GM18520 (cell line): Measurements from ENCODE around the gene TAF7.
A peak's percentile ranks its signal among the peaks of the same experiment; 100 is the strongest.
"Not testable (repeated sequence)": the region's sequence is repeated elsewhere in the genome, so short reads cannot be mapped to it uniquely, and the experiment has no call there.

Experiments
- ATAC-seq: cut with Tn5 transposase; IDR thresholded peaks from one replicate; pipeline ENCODE4 v1.9.1; 2021; ENCODE audit not compliant: unreplicated experiment

Gene TAF7

GRCh38 chr5:141320225-141321169 lies at the start of gene TAF7:
Gene TAF7 (minus strand): TSS chr5:141320784. CDS start chr5:141320044, 740 bp downstream.
- ATAC-seq: peak; percentile 89

GRCh38 chr5:141366016-141366896 lies 45.7 kb upstream of the TAF7 start:
- no peak for ATAC-seq

DNA sequence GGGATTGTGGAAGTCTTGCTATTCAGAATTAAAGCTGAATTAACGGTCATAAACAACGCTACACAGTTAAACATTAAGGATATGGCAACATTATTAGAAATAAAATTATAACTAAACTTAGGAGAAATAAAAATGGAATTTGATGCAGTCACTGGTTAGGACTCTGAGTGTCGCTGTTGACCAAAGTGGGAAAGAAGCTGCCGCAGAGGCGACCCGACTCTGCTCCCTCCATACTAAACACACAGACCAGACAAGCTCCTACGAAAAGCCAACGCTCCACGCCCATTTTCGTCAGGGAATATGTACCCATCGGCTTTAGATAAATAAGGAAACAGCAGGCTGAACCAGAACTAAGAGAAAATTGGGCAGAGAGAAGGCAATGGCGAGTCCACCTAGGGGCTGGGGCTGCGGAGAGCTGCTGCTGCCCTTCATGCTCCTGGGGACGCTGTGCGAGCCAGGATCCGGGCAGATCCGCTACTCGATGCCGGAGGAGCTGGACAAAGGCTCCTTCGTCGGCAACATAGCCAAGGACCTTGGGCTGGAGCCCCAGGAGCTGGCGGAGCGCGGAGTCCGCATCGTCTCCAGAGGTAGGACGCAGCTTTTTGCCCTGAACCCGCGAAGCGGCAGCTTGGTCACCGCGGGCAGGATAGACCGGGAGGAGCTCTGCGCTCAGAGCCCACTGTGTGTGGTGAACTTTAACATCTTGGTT lies 43.5 kb upstream of the TAF7 start, which contains the start of gene PCDHGA5:
PCDHGA5 (plus strand) TSS at position 211 of the 709 bp plus-strand sequence; CDS start at position 380, 169 bp downstream.
- no peak for ATAC-seq

DNA sequence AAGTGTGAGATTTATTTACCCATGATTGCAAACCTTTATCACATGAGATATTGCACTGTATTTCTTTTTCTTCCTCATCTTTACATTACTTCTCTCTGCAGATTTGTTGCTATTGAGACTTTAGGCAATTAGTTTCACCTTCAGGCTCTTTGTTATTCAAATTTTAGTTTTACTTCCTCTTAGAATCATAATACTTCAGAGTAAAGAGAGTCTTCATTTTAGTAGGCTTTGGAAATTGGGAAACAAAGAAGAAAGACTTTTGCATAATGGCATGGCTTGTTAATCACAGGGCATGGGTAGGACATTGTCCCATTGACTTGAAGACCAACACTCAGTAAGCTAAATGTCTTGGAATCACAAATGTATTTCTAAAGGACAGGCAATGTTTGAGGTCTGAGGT lies 42.1 kb upstream of the TAF7 start:
- ATAC-seq: no peak

GRCh38 chr5:141360685-141361084 lies 40.1 kb upstream of the TAF7 start:
- ATAC-seq: no peak

GRCh38 chr5:141359790-141360426 lies 39.3 kb upstream of the TAF7 start, which contains the start of gene PCDHGB2:
Gene PCDHGB2 (plus strand): TSS chr5:141359994. CDS start chr5:141360136, 142 bp downstream.
- no peak for ATAC-seq

DNA sequence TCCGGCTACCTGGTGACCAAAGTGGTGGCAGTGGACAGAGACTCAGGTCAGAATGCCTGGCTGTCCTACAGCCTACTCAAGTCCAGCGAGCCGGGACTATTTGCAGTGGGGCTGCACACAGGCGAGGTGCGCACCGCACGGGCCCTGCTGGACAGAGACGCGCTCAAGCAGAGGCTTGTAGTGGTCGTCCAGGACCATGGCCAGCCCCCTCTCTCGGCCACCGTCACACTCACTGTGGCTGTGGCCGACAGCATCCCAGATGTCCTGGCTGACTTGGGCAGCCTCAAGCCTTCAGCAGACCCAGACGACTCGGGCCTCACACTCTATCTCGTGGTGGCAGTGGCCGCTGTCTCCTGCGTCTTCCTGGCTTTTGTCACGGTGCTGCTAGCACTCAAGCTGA lies 36.4 kb upstream of the TAF7 start:
- ATAC-seq: no peak

DNA sequence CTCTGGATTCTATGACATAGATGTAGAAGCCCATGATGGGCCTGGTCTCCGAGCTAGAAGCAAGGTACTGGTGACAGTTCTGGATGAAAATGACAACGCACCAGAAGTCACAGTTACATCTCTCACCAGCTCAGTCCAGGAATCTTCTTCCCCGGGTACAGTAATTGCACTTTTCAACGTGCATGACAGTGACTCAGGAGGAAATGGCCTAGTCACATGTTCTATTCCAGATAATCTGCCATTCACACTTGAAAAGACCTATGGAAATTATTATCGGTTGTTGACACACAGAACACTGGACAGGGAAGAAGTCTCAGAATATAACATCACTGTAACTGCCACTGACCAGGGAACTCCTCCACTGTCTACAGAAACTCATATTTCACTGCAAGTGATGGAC lies 35.5 kb upstream of the TAF7 start:
- no peak for ATAC-seq

GRCh38 chr5:141355641-141356040 lies 35.1 kb upstream of the TAF7 start:
- ATAC-seq: no peak

DNA sequence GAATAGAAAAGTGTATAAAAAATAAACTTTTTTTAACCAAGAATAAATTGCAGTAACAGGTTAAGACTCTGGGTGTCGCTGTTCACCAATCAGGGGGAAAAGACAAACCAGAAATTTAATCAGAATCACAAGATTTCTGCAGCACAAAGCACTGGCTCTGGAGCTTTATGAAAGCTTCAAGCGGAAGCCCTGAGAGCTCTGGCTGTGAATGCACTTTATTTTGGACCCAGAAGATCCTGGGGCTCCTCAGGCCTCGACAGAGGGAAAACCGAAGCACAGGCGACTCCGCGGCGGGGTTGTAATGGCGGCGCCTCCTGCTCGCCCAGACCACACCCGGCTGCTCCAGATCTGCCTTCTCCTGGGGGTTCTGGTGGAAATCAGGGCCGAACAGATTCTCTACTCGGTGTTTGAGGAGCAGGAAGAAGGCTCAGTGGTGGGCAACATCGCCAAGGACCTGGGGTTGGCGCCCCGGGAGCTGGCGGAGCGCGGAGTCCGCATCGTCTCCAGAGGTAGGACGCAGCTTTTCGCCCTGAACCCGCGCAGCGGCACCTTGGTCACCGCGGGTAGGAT lies 34.4 kb upstream of the TAF7 start, which contains the start of gene PCDHGA4:
PCDHGA4 (plus strand) TSS at position 122 of the 570 bp plus-strand sequence; CDS start at position 209, 87 bp downstream.
- ATAC-seq: no peak

GRCh38 chr5:141351591-141351990 lies 31.0 kb upstream of the TAF7 start:
- ATAC-seq: no peak

GRCh38 chr5:141349917-141350619 lies 29.5 kb upstream of the TAF7 start, which contains the start of gene PCDHGB1:
Gene PCDHGB1 (plus strand): TSS chr5:141350099. CDS start chr5:141350261, 162 bp downstream.
- ATAC-seq: no peak

DNA sequence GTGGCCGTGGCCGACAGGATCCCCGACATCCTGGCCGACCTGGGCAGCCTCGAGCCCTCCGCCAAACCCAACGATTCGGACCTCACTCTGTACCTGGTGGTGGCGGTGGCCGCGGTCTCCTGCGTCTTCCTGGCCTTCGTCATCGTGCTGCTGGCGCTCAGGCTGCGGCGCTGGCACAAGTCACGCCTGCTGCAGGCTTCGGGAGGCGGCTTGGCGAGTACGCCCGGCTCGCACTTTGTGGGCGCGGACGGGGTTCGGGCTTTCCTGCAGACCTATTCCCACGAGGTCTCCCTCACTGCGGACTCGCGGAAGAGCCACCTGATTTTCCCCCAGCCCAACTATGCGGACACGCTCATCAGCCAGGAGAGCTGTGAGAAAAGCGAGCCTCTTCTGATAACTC lies 25.4 kb upstream of the TAF7 start:
- ATAC-seq: not testable (repeated sequence)

DNA sequence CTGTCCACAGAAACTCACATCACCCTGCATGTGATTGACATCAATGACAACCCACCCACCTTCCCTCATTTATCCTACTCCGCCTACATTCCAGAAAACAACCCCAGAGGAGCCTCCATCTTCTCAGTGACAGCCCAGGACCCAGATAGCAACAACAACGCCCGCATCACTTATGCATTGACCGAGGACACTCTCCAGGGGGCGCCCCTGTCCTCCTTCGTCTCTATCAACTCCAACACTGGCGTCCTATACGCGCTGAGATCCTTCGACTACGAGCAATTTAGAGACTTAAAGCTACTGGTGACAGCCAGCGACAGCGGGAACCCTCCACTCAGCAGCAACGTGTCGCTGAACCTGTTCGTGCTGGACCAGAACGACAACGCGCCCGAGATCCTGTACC lies 24.7 kb upstream of the TAF7 start:
- ATAC-seq: no peak

GRCh38 chr5:141343953-141344463 lies 23.4 kb upstream of the TAF7 start:
- no peak for ATAC-seq

DNA sequence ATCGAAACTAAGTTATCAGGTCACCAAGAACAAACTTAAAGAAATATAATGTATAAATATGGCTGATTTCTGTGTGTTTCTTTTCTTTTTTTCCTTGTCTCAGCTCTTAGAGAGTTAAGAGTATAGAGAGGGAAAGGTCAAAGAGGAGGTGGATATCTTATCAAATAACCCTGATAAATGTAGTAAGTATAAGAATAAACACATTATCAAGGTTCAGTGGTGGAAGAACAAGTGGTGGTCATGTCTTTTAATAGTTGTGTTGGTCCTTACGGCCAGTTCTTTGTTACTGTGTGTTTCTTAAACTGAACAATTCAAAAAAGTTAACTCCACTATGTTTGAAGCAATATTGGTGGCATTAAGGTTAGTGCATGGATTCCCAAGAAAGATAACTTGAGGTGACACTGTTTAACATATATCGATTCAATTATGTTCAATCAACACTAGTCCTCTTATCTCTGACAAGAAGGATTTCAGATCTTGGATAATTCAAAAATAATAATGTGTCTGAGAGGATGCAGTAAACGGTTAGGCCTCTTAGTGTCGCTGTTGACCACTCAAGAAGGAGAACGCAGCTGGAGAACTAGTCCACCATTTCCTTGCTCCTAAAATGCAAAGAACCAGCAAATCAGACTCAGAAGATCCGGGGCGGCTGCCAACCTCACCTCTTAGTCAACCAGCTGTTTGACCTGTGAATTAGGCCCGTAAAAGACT lies 22.8 kb upstream of the TAF7 start, which contains the start of gene PCDHGA3:
PCDHGA3 (plus strand) TSS at position 588 of the 711 bp plus-strand sequence. CDS start 205 bp downstream, outside the sequence.
- no peak for ATAC-seq

GRCh38 chr5:141342773-141343172 lies 22.2 kb upstream of the TAF7 start:
- ATAC-seq: no peak

GRCh38 chr5:141340781-141341354 lies 20.3 kb upstream of the TAF7 start:
- ATAC-seq: not testable (repeated sequence)
